Thymus (tissue), 11 donors: Measurements from ENCODE around the gene SERPINA10. TPM values are rescaled to one million over a fixed set of nuclear protein-coding genes. Genes with fewer than 3 reads are reported as not detected.

ENCODE experiments used
- DNase-seq, 9 donors: peaks; one replicate each; pipeline ENCODE4 v3.0.0-alpha.2; 2013; ENCODE audit warnings: low spot score in 9 of 9, low read depth in 6 of 9, missing footprints in 1 of 9
- H3K27ac ChIP-seq, 2 donors: one replicate each; pipeline ENCODE4 v1.5.1; 2013; ENCODE audit warnings: control low read depth in 1 of 2, low read depth in 1 of 2, low read length in 1 of 2, mild to moderate bottlenecking in 1 of 2, moderate library complexity in 1 of 2
- H3K27me3 ChIP-seq, 2 donors: one replicate each; pipeline ENCODE4 v1.5.1; 2013; ENCODE audit warnings: low read length in 1 of 2; ENCODE audit not compliant: control insufficient read depth in 2 of 2, insufficient read depth in 1 of 2
- H3K36me3 ChIP-seq, 2 donors: one replicate each; pipeline ENCODE4 v1.5.1; 2013; ENCODE audit warnings: low read length in 1 of 2, mild to moderate bottlenecking in 1 of 2, moderate library complexity in 1 of 2; ENCODE audit not compliant: control insufficient read depth in 2 of 2, insufficient read depth in 2 of 2
- H3K4me1 ChIP-seq, 2 donors: one replicate each; pipeline ENCODE4 v1.5.1; 2013; ENCODE audit warnings: low read length in 2 of 2; ENCODE audit not compliant: control insufficient read depth in 2 of 2, insufficient read depth in 2 of 2
- H3K4me3 ChIP-seq, 2 donors: one replicate each; pipeline ENCODE4 v1.5.1; 2013; ENCODE audit warnings: low read length in 2 of 2, control low read depth in 1 of 2, mild to moderate bottlenecking in 1 of 2
- H3K9me3 ChIP-seq, 2 donors: one replicate each; pipeline ENCODE4 v1.5.1; 2013; ENCODE audit warnings: low read length in 1 of 2, mild to moderate bottlenecking in 1 of 2; ENCODE audit not compliant: control insufficient read depth in 2 of 2, insufficient read depth in 1 of 2
- WGBS: extraction: QIAGEN DNeasy Blood & Tissue Kit; methylation state at CpG from one replicate; pipeline ENCODE4 v1.1.7; 2013; 5-methylcytosine and 5-hydroxymethylcytosine counted together
- polyA plus RNA-seq: library from polyadenylated mRNA; stranded (reverse); fragments of 200-250 nt; gene quantifications from one replicate; pipeline ENCODE4 v1.2.3, GENCODE V29; 2013
- total RNA-seq: library from RNA; stranded (reverse); fragments of 120-200 nt; gene quantifications from one replicate; pipeline ENCODE4 v1.2.4, GENCODE V29; 2013
- donor health status: healthy.

SERPINA10 gene
- total and polyA plus RNA-seq, 2 donors = 0.05 to 0.14 TPM

DNA sequence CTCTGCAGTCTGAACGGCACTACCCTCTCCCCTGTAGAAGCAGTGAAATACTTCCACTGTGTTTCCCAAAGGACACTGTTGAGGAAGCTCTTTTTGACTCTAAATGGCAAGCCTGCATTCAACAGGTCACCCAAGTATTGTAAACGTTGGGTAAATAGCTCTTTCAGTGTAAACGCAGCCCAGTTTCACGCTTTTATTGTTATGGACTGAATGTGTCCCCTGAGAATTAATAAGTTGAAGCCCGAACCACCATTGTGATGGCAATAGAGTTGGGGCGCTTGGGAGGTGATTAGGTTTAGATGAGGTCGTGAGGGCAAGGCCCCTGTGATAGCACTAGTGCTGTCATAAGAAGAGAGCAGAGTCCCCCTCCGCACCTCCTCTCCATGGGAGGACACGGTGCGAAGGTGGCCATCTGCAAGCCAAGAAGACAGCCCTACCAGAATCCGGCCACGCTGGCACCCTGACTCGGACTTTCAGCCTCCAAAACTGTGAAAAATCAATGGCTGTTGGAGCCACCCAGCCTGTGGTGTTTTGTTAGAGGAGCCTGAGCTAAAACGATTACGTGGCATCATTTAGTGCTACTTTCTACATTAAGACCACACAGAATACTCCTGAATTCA is 1.1 kb downstream of the SERPINA10 start:
- Histone ChIP-seq H3K27ac (no peak overlapping the region), H3K4me1 (no peaks in the 10 kb centered on the region), H3K36me3 (no peaks in the 10 kb centered on the region), H3K9me3 (no peaks in the 10 kb centered on the region), H3K4me3 (no peak overlapping the region), H3K27me3 (no peaks in the 10 kb centered on the region)
- DNase-seq = no peak
- 90% methylated on average over 15 of the region's 15 CpGs for WGBS

DNA sequence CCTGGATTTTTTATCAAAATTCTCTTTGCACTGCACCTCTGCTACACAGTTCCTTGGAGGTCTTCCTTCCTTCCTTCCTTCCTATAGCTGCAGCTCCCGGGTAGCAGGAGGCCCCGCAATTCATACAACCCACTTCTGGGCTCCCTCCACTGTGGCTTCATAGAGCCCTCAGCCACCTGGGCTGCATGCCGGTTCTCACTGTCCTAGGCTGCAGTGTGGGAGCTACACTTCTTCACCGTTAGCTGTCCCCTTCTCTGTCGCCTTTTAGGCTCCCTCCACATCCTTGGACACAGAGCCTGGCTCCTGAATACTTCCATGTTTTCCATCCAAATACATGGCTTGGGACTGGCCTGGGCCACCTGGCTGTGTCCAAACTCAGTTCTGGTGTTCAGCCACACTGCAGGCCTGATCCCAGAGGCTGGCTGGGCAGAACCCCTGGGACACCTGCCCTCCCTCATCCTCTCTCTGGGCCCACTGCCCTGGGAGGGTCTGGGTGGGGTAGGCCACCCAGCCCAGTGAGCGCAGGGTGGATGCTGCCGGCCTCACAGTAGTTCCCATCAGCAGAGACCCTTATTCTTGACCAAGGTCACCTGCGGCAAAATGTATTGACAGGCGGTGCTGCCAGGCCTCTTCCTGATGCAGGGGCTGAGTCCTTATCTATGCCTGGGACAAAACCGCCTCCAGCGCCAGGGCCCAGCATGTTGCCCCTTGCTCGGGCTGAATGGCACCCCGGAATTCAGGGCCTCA is 1.7 kb downstream of the SERPINA10 start:
- no peaks in the 10 kb centered on the region for H3K27me3 ChIP-seq
- no peak for DNase-seq
- 88% methylated on average over 13 of the region's 13 CpGs for WGBS
- no peaks in the 10 kb centered on the region for H3K9me3 ChIP-seq
- no peaks in the 10 kb centered on the region for H3K4me1 ChIP-seq
- no peaks in the 10 kb centered on the region for H3K36me3 ChIP-seq
- H3K4me3 ChIP-seq = no peak overlapping the region
- H3K27ac ChIP-seq = no peak overlapping the region

DNA sequence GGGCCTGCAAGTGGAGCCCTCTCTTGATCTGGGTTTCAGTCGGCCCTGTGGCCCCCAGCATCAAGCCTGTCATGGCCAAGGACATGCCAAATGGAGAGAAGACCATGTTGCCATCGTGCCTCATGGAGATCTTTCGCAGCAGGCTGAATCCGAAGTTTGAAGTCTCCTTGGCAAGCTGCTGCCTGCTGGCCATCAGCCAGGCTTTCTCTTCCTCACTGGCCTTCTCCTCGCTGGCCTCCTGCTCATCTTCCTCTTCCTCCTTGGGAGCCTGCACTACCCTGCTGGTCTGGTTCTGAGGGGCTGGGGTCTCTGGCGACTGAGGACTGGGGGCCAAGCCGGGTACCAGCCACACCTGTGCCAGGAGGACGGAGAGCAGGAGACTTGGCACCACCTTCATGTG is 2.9 kb downstream of the SERPINA10 start:
- Histone ChIP-seq H3K27ac (no peak overlapping the region), H3K36me3 (no peaks in the 10 kb centered on the region), H3K9me3 (no peaks in the 10 kb centered on the region), H3K27me3 (no peaks in the 10 kb centered on the region), H3K4me1 (no peaks in the 10 kb centered on the region), H3K4me3 (no peak overlapping the region)
- DNase-seq = no peak
- WGBS = 93% methylated on average over 8 of the region's 8 CpGs

DNA sequence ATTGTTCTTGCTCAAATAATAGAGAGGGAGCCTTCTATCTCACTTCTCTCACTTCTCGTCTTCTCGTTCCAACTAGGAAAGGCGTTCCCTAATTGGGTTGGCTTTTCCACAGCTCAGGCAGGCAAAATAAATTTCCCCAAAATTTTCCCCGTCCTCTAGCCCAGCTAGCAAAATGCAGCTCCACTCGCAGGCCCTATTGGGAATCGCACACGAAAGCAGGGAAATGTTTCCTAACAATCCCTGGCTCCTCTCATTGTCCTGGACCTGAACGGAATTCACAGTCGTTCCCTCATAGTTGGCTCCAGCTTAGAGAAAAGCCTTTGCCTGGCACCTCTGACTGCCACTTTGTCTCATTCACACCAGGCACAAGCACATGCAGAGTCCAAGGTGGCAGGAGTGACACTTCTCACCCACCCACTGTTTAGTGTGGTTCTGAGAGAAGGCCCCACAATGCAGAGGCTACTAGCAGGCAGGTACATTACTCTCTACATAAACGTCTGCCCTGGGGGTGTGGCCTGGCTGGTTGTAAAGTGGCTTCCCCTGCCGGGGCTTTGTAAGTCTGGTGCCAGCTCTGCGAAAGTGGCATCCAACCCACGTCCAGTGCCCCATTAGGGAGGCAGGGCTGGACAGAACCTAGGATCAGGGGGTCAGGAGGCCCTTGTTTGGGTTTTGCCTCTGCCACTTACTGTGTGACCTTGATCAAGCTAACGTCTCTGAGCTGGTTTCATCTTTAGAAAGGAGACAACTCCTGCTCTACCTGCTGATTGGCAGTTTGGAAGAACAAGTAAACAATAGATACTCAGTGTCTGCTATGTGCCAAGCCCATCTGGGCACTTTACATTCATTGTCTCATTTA is 4.2 kb downstream of the SERPINA10 start:
- DNase-seq = no peak
- no peak overlapping the region for H3K4me3 ChIP-seq
- no peaks in the 10 kb centered on the region for H3K27me3 ChIP-seq
- H3K36me3 ChIP-seq = no peaks in the 10 kb centered on the region
- no peak overlapping the region for H3K27ac ChIP-seq
- H3K4me1 ChIP-seq = no peaks in the 10 kb centered on the region
- 82% methylated on average over 14 of the region's 14 CpGs for WGBS
- H3K9me3 ChIP-seq = no peaks in the 10 kb centered on the region

DNA sequence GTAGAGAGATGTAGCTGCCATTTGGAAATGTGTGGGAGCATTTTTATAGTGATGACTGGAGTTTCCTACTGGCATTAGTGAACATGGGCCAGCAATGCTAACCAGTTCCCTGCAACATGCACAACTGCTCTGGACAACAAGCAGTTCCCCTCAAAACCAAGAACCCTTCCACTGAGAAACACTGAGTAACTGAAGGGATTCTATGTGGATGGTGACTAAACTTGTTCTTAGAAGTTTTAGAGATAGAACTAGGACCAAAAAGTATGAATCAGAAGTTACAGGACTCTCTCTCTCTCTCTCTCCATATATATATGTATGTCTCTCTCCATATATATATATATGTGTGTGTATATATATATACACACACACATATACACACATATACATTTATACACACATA is 7.9 kb downstream of the SERPINA10 start:
- H3K4me1 ChIP-seq = no peaks in the 10 kb centered on the region
- no peak overlapping the region for H3K27ac ChIP-seq
- no peak for DNase-seq
- no peaks in the 10 kb centered on the region for H3K36me3 ChIP-seq
- H3K4me3 ChIP-seq = no peak overlapping the region
- no peaks in the 10 kb centered on the region for H3K27me3 ChIP-seq
- H3K9me3 ChIP-seq = no peaks in the 10 kb centered on the region

DNA sequence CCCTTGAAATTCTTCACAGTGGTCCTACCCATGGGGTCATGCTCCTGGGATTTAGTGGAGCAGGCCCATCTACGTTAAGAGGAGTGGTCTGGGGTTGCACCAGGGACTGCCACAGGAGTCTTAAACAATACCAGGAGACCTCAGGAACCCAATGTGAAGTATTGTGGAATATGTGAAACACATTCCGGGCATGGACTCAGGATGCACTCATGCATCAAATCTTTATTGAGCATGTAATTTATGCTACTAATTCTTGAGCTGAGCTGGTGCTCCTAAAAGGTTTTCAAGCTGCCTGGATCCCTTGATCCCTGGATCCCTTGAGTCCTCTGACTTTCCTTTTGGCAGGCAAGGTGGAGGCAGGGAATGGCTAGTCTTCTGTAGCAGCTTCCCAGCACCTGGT is 8.8 kb downstream of the SERPINA10 start:
- Histone ChIP-seq H3K36me3 (no peaks in the 10 kb centered on the region), H3K4me3 (no peak overlapping the region), H3K9me3 (no peaks in the 10 kb centered on the region), H3K4me1 (no peaks in the 10 kb centered on the region), H3K27me3 (no peaks in the 10 kb centered on the region), H3K27ac (no peak overlapping the region)
- no peak for DNase-seq
- 94% methylated on average over 2 of the region's 2 CpGs for WGBS

DNA sequence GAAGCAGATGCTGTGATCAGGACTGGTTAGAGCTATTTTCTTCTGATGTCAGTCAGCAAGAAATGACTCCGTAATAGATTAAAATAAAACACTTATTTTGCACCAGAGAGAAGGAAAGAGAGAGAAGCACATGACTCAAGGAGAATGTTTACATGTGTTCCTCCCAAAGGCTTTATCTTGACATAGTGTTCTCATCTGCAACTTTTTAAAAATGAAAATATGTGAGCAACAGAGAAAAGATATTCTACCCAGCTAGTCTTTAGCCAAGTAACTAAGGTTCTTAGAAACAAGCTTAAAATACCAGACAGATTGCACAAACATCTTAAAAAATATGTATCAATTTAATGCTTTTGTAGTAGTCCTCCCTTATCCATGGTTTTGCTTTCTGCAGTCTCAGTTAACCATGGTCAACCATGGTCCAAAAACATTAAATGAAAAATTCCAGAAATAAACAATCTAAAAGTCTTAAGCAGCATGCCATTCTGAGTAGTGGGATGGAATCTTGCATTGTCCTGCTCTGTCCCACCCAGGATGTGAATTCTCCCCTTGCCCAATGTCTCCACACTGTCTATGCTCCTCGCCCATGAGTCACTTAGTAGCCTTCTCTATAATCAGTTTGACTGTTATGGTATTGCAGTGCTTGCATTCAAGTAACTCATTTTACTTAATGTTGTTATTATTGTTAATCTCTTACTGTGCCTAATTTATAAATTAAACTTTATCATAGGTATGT is 9.9 kb downstream of the SERPINA10 start:
- no peaks in the 10 kb centered on the region for H3K36me3 ChIP-seq
- no peak overlapping the region for H3K27ac ChIP-seq
- no peaks in the 10 kb centered on the region for H3K9me3 ChIP-seq
- DNase-seq = no peak
- no peak overlapping the region for H3K4me3 ChIP-seq
- H3K4me1 ChIP-seq = no peaks in the 10 kb centered on the region
- 93% methylated on average over 2 of the region's 2 CpGs for WGBS
- no peaks in the 10 kb centered on the region for H3K27me3 ChIP-seq

DNA sequence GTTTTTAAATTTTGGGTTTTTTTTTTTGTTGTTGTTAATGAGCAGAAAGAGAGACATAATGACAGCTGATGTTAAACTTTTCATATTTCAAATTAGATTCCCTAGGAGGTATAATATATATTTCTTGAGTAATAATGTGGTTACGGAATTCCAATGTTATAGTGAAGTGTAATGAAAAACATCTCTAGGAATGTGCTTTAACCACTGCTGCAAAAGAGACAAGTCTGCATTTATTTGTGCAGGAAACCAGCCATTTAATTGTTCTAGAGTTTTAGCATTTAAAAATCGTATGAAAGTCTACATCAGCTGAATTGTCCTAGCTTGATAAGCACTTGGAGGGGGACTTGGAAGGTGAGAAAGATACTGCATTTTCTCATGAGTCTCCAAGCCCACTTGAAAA is 14.3 kb downstream of the SERPINA10 start:
- no peaks in the 10 kb centered on the region for H3K27me3 ChIP-seq
- H3K36me3 ChIP-seq = no peaks in the 10 kb centered on the region
- 85% methylated on average over 2 of the region's 2 CpGs for WGBS
- no peak overlapping the region for H3K4me3 ChIP-seq
- H3K9me3 ChIP-seq = no peaks in the 10 kb centered on the region
- no peak for DNase-seq
- no peak overlapping the region for H3K27ac ChIP-seq
- H3K4me1 ChIP-seq = no peaks in the 10 kb centered on the region
